Panc1 (cell line): ENCODE results near the gene FAM78A.

ENCODE experiments used
- POLR2AphosphoS5 ChIP-seq: IDR thresholded peaks from 2 replicates; pipeline ENCODE4 v1.6.1; 2012; ENCODE audit warnings: mild to moderate bottlenecking, low read depth, low read length, moderate library complexity
- REST ChIP-seq, 2 experiments: IDR thresholded peaks; 2 replicates each; pipeline ENCODE4 v1.6.1; 2011 to 2012; ENCODE audit warnings: low read depth in 2 of 2, control low read depth in 1 of 2, low read length in 1 of 2, mild to moderate bottlenecking in 1 of 2, moderate library complexity in 1 of 2; ENCODE audit not compliant: insufficient read depth in 1 of 2
- SIN3A ChIP-seq: IDR thresholded peaks from 2 replicates; pipeline ENCODE4 v1.6.1; 2012; ENCODE audit warnings: low read depth, mild to moderate bottlenecking, low read length, moderate library complexity, borderline replicate concordance; ENCODE audit not compliant: insufficient read depth
- TCF7L2 ChIP-seq: IDR thresholded peaks from 2 replicates; pipeline ENCODE4 v1.6.1; 2011; ENCODE audit warnings: mild to moderate bottlenecking, low read depth, low read length, inconsistent platforms
- TF ChIP-seq, protein P1 (sequence below): fragments of 450-650 bp; IDR thresholded peaks from 2 replicates; pipeline ENCODE4 v1.5.1; 2017; ENCODE audit warnings: mild to moderate bottlenecking

DNA sequence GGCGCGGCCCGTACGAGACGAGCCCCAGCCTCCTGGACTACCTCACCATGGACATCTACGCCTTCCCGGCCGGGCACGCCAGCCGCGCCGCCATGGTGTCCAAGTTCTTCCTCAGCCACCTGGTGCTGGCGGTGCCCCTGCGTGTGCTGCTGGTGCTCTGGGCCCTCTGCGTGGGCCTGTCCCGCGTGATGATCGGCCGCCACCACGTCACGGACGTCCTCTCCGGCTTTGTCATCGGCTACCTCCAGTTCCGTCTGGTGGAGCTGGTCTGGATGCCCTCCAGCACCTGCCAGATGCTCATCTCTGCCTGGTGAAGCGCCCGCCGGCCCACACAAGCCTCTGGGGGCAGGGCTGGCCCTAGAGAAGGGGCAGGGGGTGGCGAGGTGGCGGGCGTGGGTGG lies 31.7 kb upstream of the FAM78A start:
- TF ChIP-seq, protein P1, sequence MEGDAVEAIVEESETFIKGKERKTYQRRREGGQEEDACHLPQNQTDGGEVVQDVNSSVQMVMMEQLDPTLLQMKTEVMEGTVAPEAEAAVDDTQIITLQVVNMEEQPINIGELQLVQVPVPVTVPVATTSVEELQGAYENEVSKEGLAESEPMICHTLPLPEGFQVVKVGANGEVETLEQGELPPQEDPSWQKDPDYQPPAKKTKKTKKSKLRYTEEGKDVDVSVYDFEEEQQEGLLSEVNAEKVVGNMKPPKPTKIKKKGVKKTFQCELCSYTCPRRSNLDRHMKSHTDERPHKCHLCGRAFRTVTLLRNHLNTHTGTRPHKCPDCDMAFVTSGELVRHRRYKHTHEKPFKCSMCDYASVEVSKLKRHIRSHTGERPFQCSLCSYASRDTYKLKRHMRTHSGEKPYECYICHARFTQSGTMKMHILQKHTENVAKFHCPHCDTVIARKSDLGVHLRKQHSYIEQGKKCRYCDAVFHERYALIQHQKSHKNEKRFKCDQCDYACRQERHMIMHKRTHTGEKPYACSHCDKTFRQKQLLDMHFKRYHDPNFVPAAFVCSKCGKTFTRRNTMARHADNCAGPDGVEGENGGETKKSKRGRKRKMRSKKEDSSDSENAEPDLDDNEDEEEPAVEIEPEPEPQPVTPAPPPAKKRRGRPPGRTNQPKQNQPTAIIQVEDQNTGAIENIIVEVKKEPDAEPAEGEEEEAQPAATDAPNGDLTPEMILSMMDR = no peak
- TF ChIP-seq REST (IDR thresholded peaks at IDR 0.05; ENCODE audit: insufficient read depth in 1 of 2, low read depth in 2 of 2, low read length in 1 of 2) = no peak
- TF ChIP-seq TCF7L2 = no peak
- no peak for TF ChIP-seq POLR2AphosphoS5
- TF ChIP-seq SIN3A = no peak
